Suprapubic skin (tissue), 3 donors: ENCODE data around the gene PDE11A.

ENCODE experiments used
- EP300 ChIP-seq: sonication (generic); formaldehyde crosslinking; IDR thresholded peaks from one replicate; pipeline ENCODE4 v1.6.1; 2017; ENCODE audit warnings: antibody characterized with exemption
- POLR2A ChIP-seq, 2 donors: fragments of 450-650 bp; IDR thresholded peaks; one replicate each; pipeline ENCODE4 v1.6.1; 2017; ENCODE audit warnings: antibody characterized with exemption in 2 of 2, mild to moderate bottlenecking in 2 of 2, moderate library complexity in 2 of 2
- TF ChIP-seq, protein P1 (sequence below), 2 donors: fragments of 200-600 bp in 1 of 2; fragments of 450-650 bp in 1 of 2; sonication (generic) in 1 of 2; IDR thresholded peaks; one replicate each; pipeline ENCODE4 v1.5.1; 2016 to 2019; ENCODE audit warnings: antibody characterized with exemption in 2 of 2, mild to moderate bottlenecking in 1 of 2, moderate library complexity in 1 of 2

DNA sequence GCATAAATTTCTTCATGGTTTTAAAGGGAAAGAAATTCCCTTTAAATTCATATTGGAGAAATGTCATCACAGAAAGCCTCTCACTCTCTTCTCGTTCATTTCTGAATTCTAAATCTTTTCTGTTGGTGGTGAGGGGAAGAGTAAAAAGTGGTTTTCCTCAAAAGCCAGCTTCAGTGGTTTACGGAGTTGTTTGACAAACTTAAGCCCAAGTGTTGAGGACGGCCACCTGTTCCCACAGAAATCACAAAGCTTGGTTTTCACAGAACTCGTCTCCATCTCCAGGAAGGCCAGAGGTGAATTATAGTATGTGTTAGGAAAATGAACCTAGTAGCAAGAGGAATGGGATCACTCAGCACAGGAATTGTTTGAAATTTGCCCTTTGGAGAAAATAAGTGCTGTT is 316.2 kb downstream of the PDE11A start:
- no peak for TF ChIP-seq EP300
- TF ChIP-seq, protein P1, sequence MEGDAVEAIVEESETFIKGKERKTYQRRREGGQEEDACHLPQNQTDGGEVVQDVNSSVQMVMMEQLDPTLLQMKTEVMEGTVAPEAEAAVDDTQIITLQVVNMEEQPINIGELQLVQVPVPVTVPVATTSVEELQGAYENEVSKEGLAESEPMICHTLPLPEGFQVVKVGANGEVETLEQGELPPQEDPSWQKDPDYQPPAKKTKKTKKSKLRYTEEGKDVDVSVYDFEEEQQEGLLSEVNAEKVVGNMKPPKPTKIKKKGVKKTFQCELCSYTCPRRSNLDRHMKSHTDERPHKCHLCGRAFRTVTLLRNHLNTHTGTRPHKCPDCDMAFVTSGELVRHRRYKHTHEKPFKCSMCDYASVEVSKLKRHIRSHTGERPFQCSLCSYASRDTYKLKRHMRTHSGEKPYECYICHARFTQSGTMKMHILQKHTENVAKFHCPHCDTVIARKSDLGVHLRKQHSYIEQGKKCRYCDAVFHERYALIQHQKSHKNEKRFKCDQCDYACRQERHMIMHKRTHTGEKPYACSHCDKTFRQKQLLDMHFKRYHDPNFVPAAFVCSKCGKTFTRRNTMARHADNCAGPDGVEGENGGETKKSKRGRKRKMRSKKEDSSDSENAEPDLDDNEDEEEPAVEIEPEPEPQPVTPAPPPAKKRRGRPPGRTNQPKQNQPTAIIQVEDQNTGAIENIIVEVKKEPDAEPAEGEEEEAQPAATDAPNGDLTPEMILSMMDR (IDR thresholded peaks at IDR 0.05) = no peak
- TF ChIP-seq POLR2A (IDR thresholded peaks at IDR 0.05) = no peak
